Central memory CD8-positive, alpha-beta T cell (primary cell): ENCODE results near the gene FHIT.

Experiments used
- ATAC-seq: fragments of 150-1000 bp; cut with Tn5 transposase; replicated peaks from 2 replicates; pipeline ENCODE4 v1.10.0; 2022; ENCODE audit warnings: mild to moderate bottlenecking, moderate FRiP score, moderate number of reproducible peaks; ENCODE audit not compliant: poor library complexity, severe bottlenecking; ENCODE audit errors: extremely low read depth
- DNase-seq, 2 donors: peaks; one replicate each; pipeline ENCODE4 v3.0.0; 2021; ENCODE audit warnings: low spot score in 2 of 2
- H3K27ac Mint-ChIP-seq: one replicate; pipeline ENCODE4 v1.8.0; 2022; ENCODE audit warnings: low read depth, mild to moderate bottlenecking, moderate library complexity, mixed read lengths
- H3K27me3 Mint-ChIP-seq: one replicate; pipeline ENCODE4 v1.8.0; 2022; ENCODE audit warnings: mixed read lengths
- H3K36me3 Mint-ChIP-seq: one replicate; pipeline ENCODE4 v1.8.0; 2022; ENCODE audit warnings: mild to moderate bottlenecking, moderate library complexity, mixed read lengths; ENCODE audit not compliant: insufficient read depth
- H3K4me1 Mint-ChIP-seq: one replicate; pipeline ENCODE4 v1.8.0; 2022; ENCODE audit warnings: mixed read lengths
- H3K4me3 Mint-ChIP-seq: one replicate; pipeline ENCODE4 v1.8.0; 2022; ENCODE audit warnings: mild to moderate bottlenecking, moderate library complexity, mixed read lengths
- H3K9me3 Mint-ChIP-seq: one replicate; pipeline ENCODE4 v1.8.0; 2022; ENCODE audit warnings: mixed read lengths

FHIT gene

GRCh38 chr3:60759439-60759838 is 491.8 kb downstream of the FHIT start:
- Mint-ChIP-seq H3K4me1 (no peaks in the 10 kb centered on the region), H3K36me3 (no peaks in the 10 kb centered on the region), H3K27me3 (no peaks in the 10 kb centered on the region), H3K27ac (no peak overlapping the region), H3K4me3 (no peak overlapping the region), H3K9me3 (peaks cover 16% of the 10 kb centered on the region)
- DNase-seq = no peak
- no peak for ATAC-seq

DNA sequence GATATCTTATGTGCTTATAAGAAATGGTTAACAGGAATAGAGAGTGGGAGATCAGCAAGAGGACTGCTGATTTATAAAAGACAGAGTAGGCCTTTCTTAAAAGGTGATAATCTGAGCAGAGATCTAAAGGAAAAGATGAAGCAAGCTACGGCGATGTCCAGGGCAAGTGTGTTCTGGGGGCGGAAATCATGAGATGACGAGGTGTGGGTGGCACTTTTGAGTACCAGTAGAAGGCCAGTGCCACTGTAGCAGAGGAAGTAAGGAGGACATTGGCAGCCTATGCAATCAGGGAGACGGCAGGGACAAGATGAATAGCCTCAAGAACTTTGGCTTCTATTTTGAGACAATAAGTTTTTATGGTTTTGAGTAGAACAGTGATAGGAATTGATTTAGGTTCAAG is 492.4 kb downstream of the FHIT start:
- Mint-ChIP-seq H3K9me3 (peaks cover 16% of the 10 kb centered on the region), H3K27me3 (no peaks in the 10 kb centered on the region), H3K36me3 (no peaks in the 10 kb centered on the region), H3K4me3 (no peak overlapping the region), H3K27ac (no peak overlapping the region), H3K4me1 (no peaks in the 10 kb centered on the region)
- no peak for DNase-seq
- no peak for ATAC-seq

GRCh38 chr3:60758171-60758570 is 493.1 kb downstream of the FHIT start:
- no peaks in the 10 kb centered on the region for H3K27me3 Mint-ChIP-seq
- no peak overlapping the region for H3K27ac Mint-ChIP-seq
- no peak for ATAC-seq
- H3K4me3 Mint-ChIP-seq = no peak overlapping the region
- DNase-seq = no peak
- H3K4me1 Mint-ChIP-seq = no peaks in the 10 kb centered on the region
- H3K9me3 Mint-ChIP-seq = peaks cover 16% of the 10 kb centered on the region
- H3K36me3 Mint-ChIP-seq = no peaks in the 10 kb centered on the region

DNA sequence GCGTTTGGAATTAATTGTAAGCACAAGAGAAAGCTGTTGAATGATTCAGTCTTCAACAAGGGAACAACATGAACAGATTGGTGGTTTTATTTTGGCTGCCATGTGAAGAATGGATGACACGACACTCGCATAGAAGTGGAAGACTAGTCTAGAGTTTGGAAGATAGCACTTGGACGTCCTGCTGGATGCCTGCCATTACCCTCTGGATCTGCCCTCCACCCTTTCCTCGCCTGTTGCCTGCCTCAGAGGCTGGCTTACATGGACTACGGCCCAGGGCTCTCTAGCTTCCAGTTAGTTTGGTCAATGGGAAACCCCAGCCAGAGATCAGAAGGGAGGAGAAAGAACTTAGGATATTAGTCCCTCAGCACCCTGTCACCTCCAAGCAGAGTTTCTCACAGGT is 493.5 kb downstream of the FHIT start:
- H3K36me3 Mint-ChIP-seq = no peaks in the 10 kb centered on the region
- DNase-seq = no peak

DNA sequence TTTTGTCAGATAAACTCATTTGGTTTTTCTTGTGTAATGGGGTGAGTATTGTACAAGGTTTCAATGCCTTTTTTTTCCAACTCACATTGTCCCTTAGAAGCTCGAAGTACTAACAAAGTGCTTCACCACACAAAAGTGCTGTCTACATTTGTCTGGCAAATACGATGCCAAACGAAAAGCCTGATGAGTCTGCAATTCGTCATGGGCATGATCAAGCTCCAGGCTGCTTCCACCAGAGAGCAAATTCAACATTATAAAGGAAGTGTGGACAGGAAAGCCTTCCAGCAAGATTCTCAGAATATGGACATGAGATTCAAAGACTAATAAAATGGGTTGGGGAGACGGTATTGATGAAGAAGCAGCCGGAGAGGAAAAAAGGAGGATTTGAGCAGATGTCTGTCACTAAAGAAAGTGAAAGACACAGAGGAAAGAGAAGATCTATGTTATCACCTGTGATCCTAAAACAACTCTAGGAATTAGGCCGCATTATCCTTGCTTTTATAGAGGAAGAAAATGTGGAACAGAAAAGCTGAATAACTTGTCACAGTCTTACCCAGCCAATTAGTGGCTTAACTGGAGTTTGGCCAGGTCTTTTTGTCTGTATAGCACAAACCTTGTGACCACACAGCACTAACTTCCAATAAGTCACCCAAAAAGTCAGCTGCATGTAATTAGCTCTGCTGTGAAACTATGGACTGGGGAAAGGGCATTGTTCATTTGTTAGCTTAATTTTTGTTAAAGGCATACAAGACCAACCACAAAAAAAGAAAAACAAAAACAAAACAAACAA is 494.8 kb downstream of the FHIT start:
- DNase-seq (no peak), ATAC-seq (no peak)
- H3K4me1 Mint-ChIP-seq = no peaks in the 10 kb centered on the region
- no peak overlapping the region for H3K4me3 Mint-ChIP-seq
- no peak overlapping the region for H3K27ac Mint-ChIP-seq
- H3K36me3 Mint-ChIP-seq = no peaks in the 10 kb centered on the region
- H3K9me3 Mint-ChIP-seq = peaks cover 16% of the 10 kb centered on the region
- no peaks in the 10 kb centered on the region for H3K27me3 Mint-ChIP-seq

More for the DNA sequence above, 493.5 kb downstream of the FHIT start:
- Mint-ChIP-seq H3K27me3 (no peaks in the 10 kb centered on the region), H3K4me3 (no peak overlapping the region), H3K9me3 (peaks cover 16% of the 10 kb centered on the region), H3K4me1 (no peaks in the 10 kb centered on the region), H3K27ac (no peak overlapping the region)
- ATAC-seq = no peak

GRCh38 chr3:60755094-60755493 is 496.2 kb downstream of the FHIT start:
- Mint-ChIP-seq H3K27me3 (no peaks in the 10 kb centered on the region), H3K36me3 (no peaks in the 10 kb centered on the region), H3K4me3 (no peak overlapping the region), H3K4me1 (no peaks in the 10 kb centered on the region), H3K27ac (no peak overlapping the region), H3K9me3 (peaks cover 15% of the 10 kb centered on the region)
- no peak for DNase-seq
- ATAC-seq = no peak

DNA sequence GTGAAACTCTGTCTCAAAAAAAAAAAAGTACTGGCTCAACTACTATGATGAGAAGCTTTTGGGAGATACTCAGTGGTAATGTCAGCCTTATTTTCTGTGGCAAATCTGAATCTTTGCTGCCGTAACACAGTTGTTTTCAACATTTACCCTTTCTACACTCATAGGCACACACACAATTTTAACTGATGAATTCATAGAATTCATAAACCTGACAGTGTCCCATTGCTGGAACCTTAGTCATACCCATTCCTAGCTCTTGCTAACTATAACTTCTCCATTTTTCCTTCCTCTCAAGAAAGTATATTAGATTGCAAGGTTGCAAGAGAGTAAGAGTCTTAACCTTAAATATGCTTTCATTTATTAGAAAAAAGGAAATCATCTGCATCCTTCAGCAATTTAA is 496.6 kb downstream of the FHIT start:
- no peaks in the 10 kb centered on the region for H3K4me1 Mint-ChIP-seq
- no peaks in the 10 kb centered on the region for H3K27me3 Mint-ChIP-seq
- no peak for DNase-seq
- no peak overlapping the region for H3K4me3 Mint-ChIP-seq
- peaks cover 10% of the 10 kb centered on the region for H3K9me3 Mint-ChIP-seq
- H3K27ac Mint-ChIP-seq = no peak overlapping the region
- no peak for ATAC-seq
- no peaks in the 10 kb centered on the region for H3K36me3 Mint-ChIP-seq

GRCh38 chr3:60752809-60753208 is 498.4 kb downstream of the FHIT start:
- no peaks in the 10 kb centered on the region for H3K4me1 Mint-ChIP-seq

DNA sequence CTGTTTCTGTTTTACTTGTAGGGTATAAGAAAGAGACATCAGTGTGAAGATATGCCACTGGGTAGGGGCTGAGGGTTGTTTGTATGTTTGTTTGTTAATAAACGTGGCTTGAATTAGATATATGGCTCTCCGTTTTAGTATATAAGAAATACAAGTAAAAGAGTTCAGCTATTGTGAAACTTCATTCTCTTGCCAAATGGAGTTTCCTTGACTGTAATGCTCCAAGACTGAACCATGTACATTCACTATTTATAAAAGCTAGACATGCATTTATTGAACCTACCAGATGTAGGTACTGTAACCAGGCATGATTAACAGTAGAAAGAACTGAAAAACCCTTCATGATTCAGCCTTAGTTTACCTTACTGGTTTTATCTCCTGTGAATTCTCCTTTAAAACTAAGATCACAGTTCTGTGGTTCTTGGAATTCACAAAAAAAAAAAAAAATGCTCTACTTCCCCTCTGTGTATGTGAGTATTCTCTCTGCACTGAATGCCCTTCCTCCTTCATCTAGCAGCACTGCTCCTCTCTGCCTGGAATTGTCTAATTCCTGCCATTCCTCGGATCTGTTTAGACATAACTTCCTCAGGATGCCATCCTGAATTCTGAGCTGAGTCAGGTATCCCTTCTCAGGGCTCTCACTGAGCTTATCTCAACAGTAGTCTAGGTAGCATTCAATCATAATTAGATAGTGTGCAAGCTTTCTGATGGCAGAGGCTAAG is 504.4 kb downstream of the FHIT start:
- Mint-ChIP-seq H3K9me3 (no peaks in the 10 kb centered on the region), H3K36me3 (no peaks in the 10 kb centered on the region), H3K27ac (no peak overlapping the region), H3K4me1 (no peaks in the 10 kb centered on the region), H3K4me3 (no peak overlapping the region), H3K27me3 (no peaks in the 10 kb centered on the region)
- DNase-seq = no peak
- ATAC-seq = no peak

More at GRCh38 chr3:60752809-60753208, 498.4 kb downstream of the FHIT start:
- H3K36me3 Mint-ChIP-seq = no peaks in the 10 kb centered on the region
- no peak overlapping the region for H3K4me3 Mint-ChIP-seq
- ATAC-seq = no peak
- no peak for DNase-seq
- H3K9me3 Mint-ChIP-seq = no peaks in the 10 kb centered on the region
- H3K27me3 Mint-ChIP-seq = no peaks in the 10 kb centered on the region
- no peak overlapping the region for H3K27ac Mint-ChIP-seq

- DNase-seq (no peak), ATAC-seq (no peak)
- Mint-ChIP-seq H3K36me3 (no peaks in the 10 kb centered on the region), H3K27me3 (no peaks in the 10 kb centered on the region), H3K4me1 (no peaks in the 10 kb centered on the region), H3K27ac (no peak overlapping the region), H3K4me3 (no peak overlapping the region), H3K9me3 (no peaks in the 10 kb centered on the region)
These were observed 505.1 kb downstream of the FHIT start for GRCh38 chr3:60746043-60746638.

GRCh38 chr3:60743631-60744164 is 507.6 kb downstream of the FHIT start:
- no peaks in the 10 kb centered on the region for H3K4me1 Mint-ChIP-seq
- H3K27ac Mint-ChIP-seq = no peak overlapping the region
- ATAC-seq = no peak
- no peaks in the 10 kb centered on the region for H3K27me3 Mint-ChIP-seq
- no peak overlapping the region for H3K4me3 Mint-ChIP-seq
- no peaks in the 10 kb centered on the region for H3K36me3 Mint-ChIP-seq
- no peak for DNase-seq
- H3K9me3 Mint-ChIP-seq = no peaks in the 10 kb centered on the region

GRCh38 chr3:60742606-60743145 is 508.6 kb downstream of the FHIT start:
- no peak for ATAC-seq

More at GRCh38 chr3:60742606-60743145, 508.6 kb downstream of the FHIT start:
- H3K4me3 Mint-ChIP-seq = no peak overlapping the region
- no peaks in the 10 kb centered on the region for H3K4me1 Mint-ChIP-seq
- H3K27ac Mint-ChIP-seq = no peak overlapping the region
- no peaks in the 10 kb centered on the region for H3K9me3 Mint-ChIP-seq
- H3K36me3 Mint-ChIP-seq = no peaks in the 10 kb centered on the region
- no peaks in the 10 kb centered on the region for H3K27me3 Mint-ChIP-seq
- no peak for DNase-seq
